B cell (primary cell): ENCODE measurements around the gene FAM24B.

Experiments used
- EZH2 ChIP-seq: IDR thresholded peaks from 2 replicates; pipeline ENCODE4 v1.6.1; 2012; ENCODE audit warnings: borderline replicate concordance, low read depth, mild to moderate bottlenecking, moderate library complexity, low read length; ENCODE audit not compliant: insufficient read depth, poor library complexity, severe bottlenecking
- TF ChIP-seq, protein P1 (sequence below): fragments of 200-600 bp; IDR thresholded peaks from one replicate; pipeline ENCODE4 v1.8.0; 2022; ENCODE audit warnings: antibody characterized with exemption, mild to moderate bottlenecking

DNA sequence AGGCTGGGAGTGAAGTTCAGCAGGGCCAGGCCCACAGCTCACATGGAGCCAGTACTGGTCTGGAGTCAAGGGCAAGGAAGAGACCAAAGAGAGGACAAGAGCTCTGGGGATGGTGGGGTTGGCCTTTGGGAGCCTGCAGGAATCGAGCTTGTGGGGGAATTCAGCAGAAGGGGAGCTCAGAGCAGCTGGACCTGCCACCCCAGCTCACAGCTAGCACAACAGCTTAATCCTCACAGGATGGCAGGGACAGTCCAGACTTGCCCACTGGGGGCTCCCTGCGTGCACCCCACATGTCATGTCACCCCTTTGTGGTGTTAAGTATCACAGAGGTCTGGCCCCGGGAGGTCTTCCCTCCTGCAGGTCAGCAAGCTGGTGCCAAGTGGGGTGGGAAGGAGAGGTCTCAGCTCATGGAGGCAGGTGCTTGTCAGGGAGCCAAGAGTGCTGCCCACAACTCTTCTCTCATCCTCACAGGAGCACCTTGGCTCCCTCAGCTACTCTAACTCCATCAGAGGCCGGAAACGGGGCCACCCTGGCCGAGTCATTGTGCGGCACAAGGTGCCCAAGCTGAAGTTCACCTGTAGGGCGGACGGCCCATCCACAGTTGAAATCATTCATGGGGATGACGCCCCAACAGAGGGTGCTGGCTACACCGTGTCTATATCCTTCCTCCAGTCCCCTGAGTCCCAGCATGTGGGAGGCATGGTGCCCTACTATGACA is 56.2 kb downstream of the FAM24B start:
- TF ChIP-seq, protein P1, sequence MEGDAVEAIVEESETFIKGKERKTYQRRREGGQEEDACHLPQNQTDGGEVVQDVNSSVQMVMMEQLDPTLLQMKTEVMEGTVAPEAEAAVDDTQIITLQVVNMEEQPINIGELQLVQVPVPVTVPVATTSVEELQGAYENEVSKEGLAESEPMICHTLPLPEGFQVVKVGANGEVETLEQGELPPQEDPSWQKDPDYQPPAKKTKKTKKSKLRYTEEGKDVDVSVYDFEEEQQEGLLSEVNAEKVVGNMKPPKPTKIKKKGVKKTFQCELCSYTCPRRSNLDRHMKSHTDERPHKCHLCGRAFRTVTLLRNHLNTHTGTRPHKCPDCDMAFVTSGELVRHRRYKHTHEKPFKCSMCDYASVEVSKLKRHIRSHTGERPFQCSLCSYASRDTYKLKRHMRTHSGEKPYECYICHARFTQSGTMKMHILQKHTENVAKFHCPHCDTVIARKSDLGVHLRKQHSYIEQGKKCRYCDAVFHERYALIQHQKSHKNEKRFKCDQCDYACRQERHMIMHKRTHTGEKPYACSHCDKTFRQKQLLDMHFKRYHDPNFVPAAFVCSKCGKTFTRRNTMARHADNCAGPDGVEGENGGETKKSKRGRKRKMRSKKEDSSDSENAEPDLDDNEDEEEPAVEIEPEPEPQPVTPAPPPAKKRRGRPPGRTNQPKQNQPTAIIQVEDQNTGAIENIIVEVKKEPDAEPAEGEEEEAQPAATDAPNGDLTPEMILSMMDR: no peak
- no peak for TF ChIP-seq EZH2
